MM.1S (cell line): Measurements from ENCODE around the gene SLAMF8.

ENCODE experiments used
- DNase-seq: peaks from one replicate; pipeline ENCODE4 v3.0.0-alpha.2; 2015
- H2AFZ ChIP-seq: fragments of 300-600 bp; sonication (generic); 2 replicates; pipeline ENCODE4 v1.6.0; 2016; ENCODE audit warnings: antibody characterized with exemption, low read length
- H3F3A ChIP-seq: fragments of 300-600 bp; sonication (generic); 2 replicates; pipeline ENCODE4 v1.6.1; 2016; ENCODE audit warnings: mild to moderate bottlenecking, antibody characterized with exemption, low read length, moderate library complexity, mixed read lengths; ENCODE audit not compliant: insufficient read depth
- H3K27ac ChIP-seq: fragments of 300-600 bp; sonication (generic); 2 replicates; pipeline ENCODE4 v1.5.1; 2016; ENCODE audit warnings: mild to moderate bottlenecking, low read length
- H3K27me3 ChIP-seq: fragments of 300-600 bp; sonication (generic); replicated peaks from 2 replicates; pipeline ENCODE4 v1.6.0; 2016; ENCODE audit warnings: low read length; ENCODE audit not compliant: insufficient read depth
- H3K36me3 ChIP-seq: fragments of 300-600 bp; sonication (generic); replicated peaks from 2 replicates; pipeline ENCODE4 v1.6.1; 2016; ENCODE audit warnings: mild to moderate bottlenecking, low read length, mixed read lengths; ENCODE audit not compliant: insufficient read depth
- H3K4me1 ChIP-seq: fragments of 300-600 bp; sonication (generic); 2 replicates; pipeline ENCODE4 v1.6.1; 2016; ENCODE audit warnings: low read length, mixed read lengths
- H3K4me2 ChIP-seq: fragments of 300-600 bp; sonication (generic); 2 replicates; pipeline ENCODE4 v1.6.0; 2016; ENCODE audit warnings: low read depth, low read length
- H3K4me3 ChIP-seq: fragments of 300-600 bp; sonication (generic); 2 replicates; pipeline ENCODE4 v1.5.1; 2016; ENCODE audit warnings: low read length, mixed read lengths
- H3K79me2 ChIP-seq: fragments of 300-600 bp; sonication (generic); 2 replicates; pipeline ENCODE4 v1.6.1; 2016; ENCODE audit warnings: mixed run types, low read length, mixed read lengths
- H3K9ac ChIP-seq: fragments of 300-600 bp; sonication (generic); 2 replicates; pipeline ENCODE4 v1.6.1; 2016; ENCODE audit warnings: low read length, mixed read lengths
- H3K9me2 ChIP-seq: fragments of 300-600 bp; sonication (generic); replicated peaks from 2 replicates; pipeline ENCODE4 v1.6.1; 2016; ENCODE audit warnings: mild to moderate bottlenecking, low read length, mixed read lengths; ENCODE audit not compliant: insufficient read depth
- H3K9me3 ChIP-seq: fragments of 300-600 bp; sonication (generic); replicated peaks from 2 replicates; pipeline ENCODE4 v1.6.1; 2016; ENCODE audit warnings: mild to moderate bottlenecking, low read length, mixed read lengths; ENCODE audit not compliant: insufficient read depth
- H4K20me1 ChIP-seq: fragments of 300-600 bp; sonication (generic); 2 replicates; pipeline ENCODE4 v1.6.1; 2016; ENCODE audit warnings: mild to moderate bottlenecking, low read length, moderate library complexity, mixed read lengths; ENCODE audit not compliant: insufficient read depth
- CTCF ChIP-seq: fragments of 300-600 bp; sonication (generic); IDR thresholded peaks from 2 replicates; pipeline ENCODE4 v1.5.1; 2016; ENCODE audit warnings: antibody characterized with exemption, low read length, mixed read lengths
- EZH2 ChIP-seq: fragments of 300-600 bp; sonication (generic); optimal IDR thresholded peaks from 2 replicates; pipeline ENCODE3; 2017; ENCODE audit warnings: low read depth, mild to moderate bottlenecking, antibody characterized with exemption, low read length, mixed read lengths
- EZH2phosphoT487 ChIP-seq: fragments of 300-600 bp; sonication (generic); IDR thresholded peaks from 2 replicates; pipeline ENCODE4 v1.6.1; 2018; ENCODE audit warnings: antibody characterized with exemption, low read length

SLAMF8 gene

DNA sequence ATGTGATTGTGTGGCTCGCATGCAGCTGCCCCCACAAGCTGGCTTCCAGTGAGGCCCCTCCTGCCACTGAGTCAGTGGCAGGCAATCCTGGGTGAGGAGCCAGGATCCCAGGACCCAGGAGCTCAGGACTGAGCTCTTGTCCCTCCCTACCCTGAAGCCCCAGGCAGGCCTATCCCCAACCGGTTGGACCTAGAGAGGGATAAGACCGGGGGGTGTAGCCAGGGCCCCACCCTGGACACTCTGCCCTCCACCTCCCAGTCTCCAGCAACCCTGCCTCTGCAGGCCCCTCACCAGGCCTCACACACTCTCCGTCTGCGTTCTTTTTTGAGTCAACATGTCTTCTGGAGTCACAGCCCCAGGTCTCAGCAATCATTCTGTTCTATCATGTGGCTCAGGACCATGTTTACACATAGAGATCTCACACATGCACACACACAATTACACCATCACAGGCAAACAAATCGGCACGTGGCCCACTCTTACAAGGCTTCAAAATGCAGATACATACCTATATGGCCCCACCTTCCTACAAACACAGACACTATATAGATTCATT is 33.2 kb downstream of the SLAMF8 start:
- Histone ChIP-seq H3K4me3 (no peak overlapping the region), H3K9ac (no peak overlapping the region)

GRCh38 chr1:159860456-159860855 is 33.8 kb downstream of the SLAMF8 start:
- no peak overlapping the region for H3K4me2 ChIP-seq
- no peak for DNase-seq
- no peaks in the 10 kb centered on the region for H3K9me2 ChIP-seq
- H3K9ac ChIP-seq, result no peak overlapping the region
- no peaks in the 10 kb centered on the region for H3K79me2 ChIP-seq
- no peaks in the 10 kb centered on the region for H3K4me1 ChIP-seq
- H3K27me3 ChIP-seq, result no peaks in the 10 kb centered on the region
- no peak overlapping the region for H3K27ac ChIP-seq
- no peaks in the 10 kb centered on the region for H3K36me3 ChIP-seq
- H3K4me3 ChIP-seq, result no peak overlapping the region
- TF ChIP-seq EZH2phosphoT487 (no peak), CTCF (no peak), EZH2 (no peak)
- H3K9me3 ChIP-seq, result no peaks in the 10 kb centered on the region
- no peaks in the 10 kb centered on the region for H3F3A ChIP-seq
- H4K20me1 ChIP-seq, result no peaks in the 10 kb centered on the region
- no peak overlapping the region for H2AFZ ChIP-seq

More for the DNA sequence above, 33.2 kb downstream of the SLAMF8 start:
- H3K79me2 ChIP-seq, result no peaks in the 10 kb centered on the region
- no peaks in the 10 kb centered on the region for H3K36me3 ChIP-seq
- no peaks in the 10 kb centered on the region for H3K9me3 ChIP-seq
- no peak for TF ChIP-seq EZH2phosphoT487
- TF ChIP-seq EZH2, result no peak
- TF ChIP-seq CTCF, result no peak
- no peak overlapping the region for H3K4me2 ChIP-seq
- no peaks in the 10 kb centered on the region for H4K20me1 ChIP-seq
- H2AFZ ChIP-seq, result no peak overlapping the region
- DNase-seq, result no peak
- no peaks in the 10 kb centered on the region for H3K9me2 ChIP-seq
- no peak overlapping the region for H3K27ac ChIP-seq
- H3K27me3 ChIP-seq, result no peaks in the 10 kb centered on the region
- no peaks in the 10 kb centered on the region for H3F3A ChIP-seq
- H3K4me1 ChIP-seq, result no peaks in the 10 kb centered on the region

DNA sequence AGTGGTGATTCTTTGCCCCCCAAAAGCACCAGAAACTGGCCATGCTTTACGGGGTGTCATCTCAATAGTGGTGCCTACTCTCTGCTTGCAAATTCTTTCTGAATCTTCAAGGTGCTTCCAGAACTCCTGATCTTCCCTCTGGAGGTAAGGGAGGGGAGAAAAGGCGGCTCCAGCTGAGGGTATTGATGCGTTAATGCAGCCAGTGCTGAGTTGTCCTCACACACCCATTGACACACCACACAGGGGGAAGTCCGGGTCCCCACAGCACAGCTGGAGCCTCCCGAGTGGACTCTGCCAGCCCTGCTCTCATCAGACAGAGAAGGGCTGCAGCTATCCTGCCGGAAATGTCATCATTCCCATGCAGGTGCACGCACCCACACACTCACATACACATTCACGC is 34.5 kb downstream of the SLAMF8 start:
- no peak overlapping the region for H2AFZ ChIP-seq
- no peaks in the 10 kb centered on the region for H3K4me1 ChIP-seq
- no peak overlapping the region for H3K9ac ChIP-seq
- H4K20me1 ChIP-seq, result no peaks in the 10 kb centered on the region
- H3K4me3 ChIP-seq, result no peak overlapping the region
- H3K9me2 ChIP-seq, result no peaks in the 10 kb centered on the region
- no peaks in the 10 kb centered on the region for H3K79me2 ChIP-seq
- no peaks in the 10 kb centered on the region for H3F3A ChIP-seq
- H3K27ac ChIP-seq, result no peak overlapping the region
- no peaks in the 10 kb centered on the region for H3K9me3 ChIP-seq
- TF ChIP-seq CTCF, result no peak
- no peak for TF ChIP-seq EZH2
- no peak for TF ChIP-seq EZH2phosphoT487
- H3K36me3 ChIP-seq, result no peaks in the 10 kb centered on the region
- H3K27me3 ChIP-seq, result no peaks in the 10 kb centered on the region
- DNase-seq, result no peak
- no peak overlapping the region for H3K4me2 ChIP-seq
